Mesothelial cell of epicardium (in vitro differentiated cells): Measurements from ENCODE around the gene ID1. TPM values are rescaled to one million over a fixed set of nuclear protein-coding genes. Genes with fewer than 3 reads are reported as not detected.

Source experiments
- DNase-seq, 2 experiments: peaks; one replicate each; pipeline ENCODE4 v3.0.0; 2021; ENCODE audit warnings: low spot score in 2 of 2; ENCODE audit not compliant: unreplicated experiment in 2 of 2
- H3K27ac Mint-ChIP-seq: 2 replicates; pipeline ENCODE4 v1.8.0; 2021; ENCODE audit warnings: mixed read lengths
- H3K27me3 Mint-ChIP-seq: 2 replicates; pipeline ENCODE4 v1.8.0; 2021; ENCODE audit warnings: low read depth, mixed read lengths
- H3K36me3 Mint-ChIP-seq: 2 replicates; pipeline ENCODE4 v1.8.0; 2021; ENCODE audit warnings: mixed read lengths
- H3K4me1 Mint-ChIP-seq: 2 replicates; pipeline ENCODE4 v1.8.0; 2021; ENCODE audit warnings: mixed read lengths
- H3K4me3 Mint-ChIP-seq: 2 replicates; pipeline ENCODE4 v1.8.0; 2021; ENCODE audit warnings: mild to moderate bottlenecking, moderate library complexity, mixed read lengths
- H3K9me3 Mint-ChIP-seq: 2 replicates; pipeline ENCODE4 v1.8.0; 2021; ENCODE audit warnings: mixed read lengths
- total RNA-seq: library from RNA; stranded (reverse); gene quantifications from 3 replicates; pipeline ENCODE4 v1.2.1, GENCODE V29; 2021
- TF ChIP-seq, protein P1 (sequence below): fragments of 200-600 bp; sonication (generic); IDR thresholded peaks from one replicate; pipeline ENCODE4 v1.5.0; 2021; ENCODE audit warnings: antibody characterized with exemption; ENCODE audit not compliant: unreplicated experiment

Gene ID1
- total RNA-seq, 1 donor from 2014 or later, result 374 TPM

DNA sequence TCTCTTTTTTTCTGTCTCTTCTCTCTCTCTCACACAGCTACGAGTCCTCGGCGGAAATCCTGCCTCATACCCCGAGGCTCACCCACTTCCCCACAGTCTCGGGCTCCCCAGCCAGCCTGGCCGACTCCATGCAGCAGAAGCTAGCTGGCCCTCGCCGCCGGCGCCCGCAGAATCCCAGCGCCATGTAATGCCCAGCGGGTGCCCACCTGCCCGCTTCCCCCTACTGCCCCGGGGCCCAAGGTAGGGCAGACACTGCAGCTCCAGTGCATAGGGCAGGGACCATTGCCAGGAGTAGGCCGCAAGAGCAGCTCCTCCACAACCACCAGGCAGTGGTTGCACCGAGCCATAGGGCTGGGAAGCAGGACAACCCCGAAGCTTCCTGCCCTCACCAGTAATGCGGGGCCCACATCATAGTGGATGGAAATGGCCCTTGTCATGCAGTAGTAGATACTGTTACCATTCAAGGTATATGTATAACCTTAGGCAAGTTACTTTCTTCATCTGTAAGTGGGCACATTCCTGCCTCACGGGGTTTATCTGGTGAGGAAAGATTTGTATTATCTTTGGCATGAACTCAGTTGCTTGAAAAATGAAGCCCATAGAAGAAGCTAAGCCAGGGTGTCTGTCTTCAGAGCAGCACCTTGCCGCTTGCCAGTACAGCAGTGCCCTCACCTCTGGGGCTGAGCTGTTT, 36.9 kb upstream of the ID1 start:
- no peaks in the 10 kb centered on the region for H3K27me3 Mint-ChIP-seq
- peak overlapping the region; percentile 18 for H3K4me3 Mint-ChIP-seq
- H3K9me3 Mint-ChIP-seq, result no peaks in the 10 kb centered on the region
- peaks cover 54% of the 10 kb centered on the region for H3K4me1 Mint-ChIP-seq
- peak overlapping the region; percentile 99 for H3K27ac Mint-ChIP-seq
- no peak for DNase-seq
- H3K36me3 Mint-ChIP-seq, result peaks cover 7% of the 10 kb centered on the region
- TF ChIP-seq, protein P1, sequence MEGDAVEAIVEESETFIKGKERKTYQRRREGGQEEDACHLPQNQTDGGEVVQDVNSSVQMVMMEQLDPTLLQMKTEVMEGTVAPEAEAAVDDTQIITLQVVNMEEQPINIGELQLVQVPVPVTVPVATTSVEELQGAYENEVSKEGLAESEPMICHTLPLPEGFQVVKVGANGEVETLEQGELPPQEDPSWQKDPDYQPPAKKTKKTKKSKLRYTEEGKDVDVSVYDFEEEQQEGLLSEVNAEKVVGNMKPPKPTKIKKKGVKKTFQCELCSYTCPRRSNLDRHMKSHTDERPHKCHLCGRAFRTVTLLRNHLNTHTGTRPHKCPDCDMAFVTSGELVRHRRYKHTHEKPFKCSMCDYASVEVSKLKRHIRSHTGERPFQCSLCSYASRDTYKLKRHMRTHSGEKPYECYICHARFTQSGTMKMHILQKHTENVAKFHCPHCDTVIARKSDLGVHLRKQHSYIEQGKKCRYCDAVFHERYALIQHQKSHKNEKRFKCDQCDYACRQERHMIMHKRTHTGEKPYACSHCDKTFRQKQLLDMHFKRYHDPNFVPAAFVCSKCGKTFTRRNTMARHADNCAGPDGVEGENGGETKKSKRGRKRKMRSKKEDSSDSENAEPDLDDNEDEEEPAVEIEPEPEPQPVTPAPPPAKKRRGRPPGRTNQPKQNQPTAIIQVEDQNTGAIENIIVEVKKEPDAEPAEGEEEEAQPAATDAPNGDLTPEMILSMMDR, result no peak

- Mint-ChIP-seq H3K27ac (peak overlapping the region; percentile 99), H3K4me3 (no peak overlapping the region), H3K36me3 (peaks cover 7% of the 10 kb centered on the region), H3K27me3 (no peaks in the 10 kb centered on the region), H3K9me3 (no peaks in the 10 kb centered on the region), H3K4me1 (peaks cover 60% of the 10 kb centered on the region)
- TF ChIP-seq, protein P1, result no peak
- DNase-seq, result no peak
These were observed 36.3 kb upstream of the ID1 start for GRCh38 chr20:31568773-31569162.

DNA sequence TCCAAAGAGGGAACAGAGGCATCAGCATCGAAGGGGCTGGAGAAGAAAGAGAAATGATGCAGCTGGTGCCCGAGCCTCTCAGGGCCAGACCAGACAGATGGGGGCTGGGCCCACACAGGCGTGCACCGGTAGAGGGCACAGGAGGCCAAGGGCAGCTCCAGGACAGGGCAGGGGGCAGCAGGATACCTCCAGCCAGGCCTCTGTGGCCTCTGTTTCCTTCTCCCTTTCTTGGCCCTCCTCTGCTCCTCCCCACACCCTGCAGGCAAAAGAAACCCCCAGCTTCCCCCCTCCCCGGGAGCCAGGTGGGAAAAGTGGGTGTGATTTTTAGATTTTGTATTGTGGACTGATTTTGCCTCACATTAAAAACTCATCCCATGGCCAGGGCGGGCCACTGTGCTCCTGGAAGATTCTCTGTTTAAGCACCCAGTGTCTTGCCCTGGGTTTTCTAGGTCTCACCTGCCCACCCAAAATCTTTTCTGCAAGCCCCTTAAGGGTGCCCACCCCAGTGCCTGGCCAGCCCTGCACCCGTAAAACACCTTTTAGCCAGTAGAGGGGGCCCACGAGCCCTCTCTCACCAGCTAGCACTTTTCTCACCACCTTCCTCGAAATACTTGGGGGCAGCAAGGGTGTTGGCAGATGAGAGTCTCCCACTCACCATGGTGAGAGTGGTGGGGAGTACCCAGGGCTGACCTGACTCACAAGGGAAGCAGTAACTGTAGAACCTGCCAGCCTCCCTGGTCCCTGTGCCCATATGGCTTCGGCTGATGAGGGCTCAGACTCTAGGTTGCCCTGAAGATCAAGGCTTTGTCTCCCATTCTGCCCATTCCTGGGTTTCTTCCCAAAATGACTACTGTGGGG, 35.7 kb upstream of the ID1 start:
- H3K27ac Mint-ChIP-seq, result peak overlapping the region; percentile 99
- TF ChIP-seq, protein P1, result peak; percentile 80
- H3K27me3 Mint-ChIP-seq, result no peaks in the 10 kb centered on the region
- H3K9me3 Mint-ChIP-seq, result no peaks in the 10 kb centered on the region
- H3K4me1 Mint-ChIP-seq, result peaks cover 64% of the 10 kb centered on the region
- no peak overlapping the region for H3K4me3 Mint-ChIP-seq
- DNase-seq, result peak; percentile 43 to 85
- H3K36me3 Mint-ChIP-seq, result peaks cover 4% of the 10 kb centered on the region

DNA sequence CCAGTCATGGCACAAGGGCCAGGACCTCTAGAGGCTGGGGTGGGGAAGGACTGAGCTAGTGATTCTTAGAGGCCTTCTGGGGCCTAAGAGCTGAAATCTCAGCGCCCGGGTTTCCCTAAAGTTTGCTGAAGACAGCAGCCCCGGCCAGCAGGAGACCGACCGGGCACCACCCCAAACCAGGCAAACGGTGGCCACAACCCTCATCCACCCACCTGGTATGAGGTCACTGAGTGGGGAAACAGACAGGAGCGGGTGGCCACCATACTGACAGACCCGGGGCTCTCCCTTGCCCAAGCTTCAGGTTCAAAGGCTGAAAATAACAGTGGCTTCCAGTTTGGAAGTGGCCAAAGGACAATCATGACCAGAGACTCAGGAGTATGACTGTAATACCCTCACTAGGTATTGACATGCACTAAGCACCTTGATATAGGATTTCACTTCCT, 35.0 kb upstream of the ID1 start:
- Mint-ChIP-seq H3K27ac (peak overlapping the region; percentile 99), H3K36me3 (peaks cover 2% of the 10 kb centered on the region), H3K4me1 (peaks cover 64% of the 10 kb centered on the region), H3K27me3 (no peaks in the 10 kb centered on the region), H3K4me3 (no peak overlapping the region), H3K9me3 (no peaks in the 10 kb centered on the region)
- TF ChIP-seq, protein P1, result no peak
- no peak for DNase-seq

GRCh38 chr20:31570735-31571617, 34.1 kb upstream of the ID1 start:
- H3K36me3 Mint-ChIP-seq, result no peaks in the 10 kb centered on the region
- TF ChIP-seq, protein P1, result no peak
- H3K27me3 Mint-ChIP-seq, result no peaks in the 10 kb centered on the region
- H3K4me1 Mint-ChIP-seq, result peaks cover 62% of the 10 kb centered on the region
- no peak overlapping the region for H3K4me3 Mint-ChIP-seq
- H3K9me3 Mint-ChIP-seq, result no peaks in the 10 kb centered on the region
- H3K27ac Mint-ChIP-seq, result peak overlapping the region; percentile 99
- DNase-seq, result no peak
